ENCODE results near the gene ADAM33.

DNA sequence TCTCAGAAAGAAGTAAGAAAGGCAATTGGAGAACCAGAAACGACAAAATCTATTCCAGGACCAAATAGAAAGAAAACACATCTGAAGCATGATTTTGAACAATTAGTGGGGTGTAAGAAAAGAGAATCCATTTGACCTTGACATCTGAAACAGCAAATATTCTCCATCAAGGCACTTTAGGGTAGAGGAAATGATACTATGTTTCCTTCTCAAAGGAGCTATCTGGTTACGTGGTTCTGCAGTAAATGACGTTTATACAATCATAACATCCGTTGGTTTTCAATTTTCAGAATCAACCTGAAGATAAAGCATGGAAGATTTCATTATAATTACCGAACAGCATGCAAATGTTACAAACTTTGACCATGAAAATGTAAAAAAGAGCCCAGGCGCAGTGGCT, 38.8 kb upstream of the ADAM33 start:
- no peak for TF ChIP-seq EP300 (IDR thresholded peaks at IDR 0.05)
- TF ChIP-seq, protein P1, sequence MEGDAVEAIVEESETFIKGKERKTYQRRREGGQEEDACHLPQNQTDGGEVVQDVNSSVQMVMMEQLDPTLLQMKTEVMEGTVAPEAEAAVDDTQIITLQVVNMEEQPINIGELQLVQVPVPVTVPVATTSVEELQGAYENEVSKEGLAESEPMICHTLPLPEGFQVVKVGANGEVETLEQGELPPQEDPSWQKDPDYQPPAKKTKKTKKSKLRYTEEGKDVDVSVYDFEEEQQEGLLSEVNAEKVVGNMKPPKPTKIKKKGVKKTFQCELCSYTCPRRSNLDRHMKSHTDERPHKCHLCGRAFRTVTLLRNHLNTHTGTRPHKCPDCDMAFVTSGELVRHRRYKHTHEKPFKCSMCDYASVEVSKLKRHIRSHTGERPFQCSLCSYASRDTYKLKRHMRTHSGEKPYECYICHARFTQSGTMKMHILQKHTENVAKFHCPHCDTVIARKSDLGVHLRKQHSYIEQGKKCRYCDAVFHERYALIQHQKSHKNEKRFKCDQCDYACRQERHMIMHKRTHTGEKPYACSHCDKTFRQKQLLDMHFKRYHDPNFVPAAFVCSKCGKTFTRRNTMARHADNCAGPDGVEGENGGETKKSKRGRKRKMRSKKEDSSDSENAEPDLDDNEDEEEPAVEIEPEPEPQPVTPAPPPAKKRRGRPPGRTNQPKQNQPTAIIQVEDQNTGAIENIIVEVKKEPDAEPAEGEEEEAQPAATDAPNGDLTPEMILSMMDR (IDR thresholded peaks at IDR 0.05) = no peak
- no peak for TF ChIP-seq POLR2AphosphoS5 (IDR thresholded peaks at IDR 0.05)
